H1 (cell line): ENCODE results near the gene MEX3C. TPM values are rescaled to one million over a fixed set of nuclear protein-coding genes. Genes with fewer than 3 reads are reported as not detected.

Experiments used
- CTCF ChIA-PET: fragments of 300-600 bp; sonication (Branson Sonifier 250); formaldehyde crosslinking; loops from one replicate; lab custom pipeline; 2021; ENCODE audit not compliant: partially characterized antibody; lab: Charles Lee
- POLR2A ChIA-PET: fragments of 300-600 bp; sonication (Branson Sonifier 250); formaldehyde crosslinking; loops from one replicate; lab custom pipeline; 2021; ENCODE audit warnings: inconsistent platforms; ENCODE audit not compliant: partially characterized antibody; lab: Charles Lee
- DNase-seq, 2 experiments: peaks; one replicate each; pipeline versions ENCODE4 v3.0.0 to v3.0.0-alpha.2; 2010 to 2022; ENCODE audit warnings: low spot score in 2 of 2, low read depth in 1 of 2, mixed read lengths in 1 of 2
- FAIRE-seq: peaks from 2 replicates; lab custom pipeline; 2011; peaks lifted over from hg19 to GRCh38; lab: Jason Lieb, UNC
- H2AFZ ChIP-seq: 2 replicates; pipeline ENCODE4 v1.8.1; 2012; ENCODE audit warnings: low read length, inconsistent platforms
- H2AK5ac ChIP-seq: 2 replicates; pipeline ENCODE4 v1.6.1; 2013; ENCODE audit warnings: low read depth, low read length
- H2BK120ac ChIP-seq: replicated peaks from 2 replicates; pipeline ENCODE3; 2013; ENCODE audit warnings: low read depth, low read length, inconsistent platforms
- H2BK12ac ChIP-seq: 2 replicates; pipeline ENCODE4 v1.6.1; 2013; ENCODE audit warnings: low read depth, low read length
- H2BK15ac ChIP-seq: 2 replicates; pipeline ENCODE4 v1.6.1; 2013; ENCODE audit warnings: low read length
- H2BK20ac ChIP-seq: 2 replicates; pipeline ENCODE4 v1.6.1; 2013; ENCODE audit warnings: low read length
- H2BK5ac ChIP-seq: 2 replicates; pipeline ENCODE4 v1.6.1; 2013; ENCODE audit warnings: low read depth, low read length
- H3K14ac ChIP-seq: 2 replicates; pipeline ENCODE4 v1.6.1; 2013; ENCODE audit warnings: inconsistent platforms; ENCODE audit not compliant: insufficient read length
- H3K18ac ChIP-seq: 2 replicates; pipeline ENCODE4 v1.6.1; 2013; ENCODE audit warnings: low read length; ENCODE audit errors: extremely low read depth
- H3K23ac ChIP-seq: 2 replicates; pipeline ENCODE4 v1.6.1; 2013; ENCODE audit warnings: inconsistent platforms; ENCODE audit not compliant: insufficient read length
- H3K23me2 ChIP-seq: 2 replicates; pipeline ENCODE4 v1.6.1; 2013; ENCODE audit warnings: low read depth, low read length
- H3K27ac ChIP-seq: 2 replicates; pipeline ENCODE4 v1.6.1; 2011; ENCODE audit warnings: low read depth, low read length, inconsistent platforms
- H3K27me3 ChIP-seq, 4 experiments: replicated peaks in 1 of 4; 1 replicate in 1 of 4; 2 replicates in 3 of 4; pipeline versions ENCODE4 v1.6.1 to v1.8.1; 2011 to 2013; ENCODE audit warnings: low read length in 3 of 4, mild to moderate bottlenecking in 3 of 4, inconsistent platforms in 2 of 4, mixed read lengths in 2 of 4, moderate library complexity in 1 of 4; ENCODE audit not compliant: control insufficient read depth in 3 of 4, insufficient read depth in 3 of 4; ENCODE audit errors: extremely low read depth in 1 of 4
- H3K36me3 ChIP-seq, 4 experiments: 2 replicates each; pipeline versions ENCODE4 v1.6.1 to v1.8.1; 2011 to 2013; ENCODE audit warnings: mild to moderate bottlenecking in 4 of 4, low read length in 3 of 4, moderate library complexity in 2 of 4, control low read depth in 1 of 4, inconsistent platforms in 1 of 4; ENCODE audit not compliant: insufficient read depth in 4 of 4, control insufficient read depth in 2 of 4
- H3K4ac ChIP-seq: replicated peaks from 2 replicates; pipeline ENCODE3; 2013; ENCODE audit warnings: low read length, low read depth, mixed read lengths, inconsistent platforms; ENCODE audit not compliant: insufficient read length
- H3K4me1 ChIP-seq, 4 experiments: replicated peaks in 1 of 4; 1 replicate in 1 of 4; 2 replicates in 3 of 4; pipeline versions ENCODE4 v1.6.1 to v1.8.1; 2011 to 2013; ENCODE audit warnings: low read length in 3 of 4, inconsistent platforms in 2 of 4, mixed read lengths in 1 of 4; ENCODE audit not compliant: insufficient read depth in 4 of 4, control insufficient read depth in 3 of 4
- H3K4me2 ChIP-seq, 2 experiments: 2 replicates each; pipeline versions ENCODE4 v1.6.1 to v1.8.1; 2011 to 2013; ENCODE audit warnings: low read depth in 2 of 2, low read length in 2 of 2, control low read depth in 1 of 2, inconsistent platforms in 1 of 2, mild to moderate bottlenecking in 1 of 2; ENCODE audit not compliant: insufficient read depth in 1 of 2
- H3K4me3 ChIP-seq, 4 experiments: fragments of 200-600, 300-600 bp in 1 of 4; sonication (generic), shearing (Covaris generic), sonication (Bioruptor Twin) in 1 of 4; 2 replicates each; pipeline versions ENCODE4 v1.5.1 to v1.8.1; 2011 to 2016; ENCODE audit warnings: low read length in 4 of 4, low read depth in 3 of 4, control low read depth in 2 of 4, inconsistent platforms in 2 of 4, mild to moderate bottlenecking in 2 of 4, mixed read lengths in 1 of 4, moderate library complexity in 1 of 4; ENCODE audit not compliant: insufficient read depth in 2 of 4; ENCODE audit errors: extremely low read depth in 1 of 4
- H3K56ac ChIP-seq: replicated peaks from 2 replicates; pipeline ENCODE3; 2013; ENCODE audit warnings: low read depth, mild to moderate bottlenecking, mixed read lengths, low read length, inconsistent platforms; ENCODE audit not compliant: insufficient read length
- H3K79me1 ChIP-seq: 2 replicates; pipeline ENCODE4 v1.6.1; 2013; ENCODE audit warnings: low read depth, low read length, control low read depth
- H3K79me2 ChIP-seq, 2 experiments: 2 replicates each; pipeline versions ENCODE4 v1.6.1 to v1.8.1; 2012 to 2013; ENCODE audit warnings: low read length in 2 of 2, mild to moderate bottlenecking in 2 of 2, inconsistent platforms in 1 of 2; ENCODE audit not compliant: insufficient read depth in 2 of 2, control insufficient read depth in 1 of 2
- H3K9ac ChIP-seq, 4 experiments: replicated peaks in 1 of 4; 1 replicate in 1 of 4; 2 replicates in 3 of 4; pipeline versions ENCODE4 v1.6.1 to v1.8.1; 2011 to 2013; ENCODE audit warnings: low read depth in 3 of 4, low read length in 3 of 4, control low read depth in 2 of 4, mild to moderate bottlenecking in 2 of 4, moderate library complexity in 2 of 4, inconsistent platforms in 1 of 4; ENCODE audit errors: extremely low read depth in 1 of 4
- H3K9me3 ChIP-seq, 2 experiments: 2 replicates each; pipeline versions ENCODE4 v1.6.1 to v1.8.1; 2012 to 2013; ENCODE audit warnings: mild to moderate bottlenecking in 2 of 2, moderate library complexity in 2 of 2, control low read depth in 1 of 2, inconsistent platforms in 1 of 2, low read depth in 1 of 2, low read length in 1 of 2, mixed read lengths in 1 of 2; ENCODE audit not compliant: insufficient read depth in 2 of 2
- H4K20me1 ChIP-seq, 2 experiments: replicated peaks in 1 of 2; 2 replicates each; pipeline versions ENCODE3 to v1.8.1; 2011 to 2013; ENCODE audit warnings: inconsistent platforms in 2 of 2, low read length in 2 of 2, mild to moderate bottlenecking in 1 of 2; ENCODE audit not compliant: insufficient read depth in 2 of 2, control insufficient read depth in 1 of 2
- H4K5ac ChIP-seq: 2 replicates; pipeline ENCODE4 v1.6.1; 2013; ENCODE audit warnings: low read length, low read depth, mixed read lengths, inconsistent platforms; ENCODE audit not compliant: insufficient read length
- H4K8ac ChIP-seq: 2 replicates; pipeline ENCODE4 v1.8.0; 2013; ENCODE audit warnings: mild to moderate bottlenecking, moderate library complexity, low read length, inconsistent platforms; ENCODE audit not compliant: insufficient read depth; ENCODE audit errors: extremely low read depth
- H4K91ac ChIP-seq: replicated peaks from 2 replicates; pipeline ENCODE3; 2013; ENCODE audit warnings: low read length, mixed read lengths, inconsistent platforms; ENCODE audit not compliant: insufficient read length
- CTBP2 ChIP-seq: IDR thresholded peaks from 2 replicates; pipeline ENCODE4 v1.7.0; 2011; ENCODE audit warnings: borderline replicate concordance, mild to moderate bottlenecking, moderate library complexity, mixed read lengths, low read length; ENCODE audit not compliant: insufficient read depth, insufficient read length
- KDM1A ChIP-seq: fragments of 200-600, 300-600 bp; sonication (generic); IDR thresholded peaks from 2 replicates; pipeline ENCODE4 v1.7.1; 2016; ENCODE audit warnings: mild to moderate bottlenecking, low read length, borderline replicate concordance
- RFX5 ChIP-seq: IDR thresholded peaks from 2 replicates; pipeline ENCODE4 v1.6.1; 2011; ENCODE audit warnings: low read depth, low read length, improper control_type of control experiment, borderline replicate concordance
- WGBS, 2 experiments: shearing (Covaris generic) in 1 of 2; methylation state at CpG; one replicate each; pipeline versions ENCODE4 v1.1.6 to v1.1.7; 2013 to 2015; ENCODE audit warnings: low lambda C conversion rate in 2 of 2, mixed read lengths in 2 of 2, inconsistent platforms in 1 of 2, low coverage in 1 of 2, missing lambda C conversion rate in 1 of 2; ENCODE audit not compliant: insufficient replicate concordance in 2 of 2, insufficient coverage in 1 of 2, insufficient read length in 1 of 2; ENCODE audit errors: extremely low coverage in 1 of 2, missing lambda C conversion rate in 1 of 2; 5-methylcytosine and 5-hydroxymethylcytosine counted together
- long read RNA-seq, 2 experiments: library from RNA in 1 of 2; library from capped mRNA in 1 of 2; stranded (forward); transcript quantifications; one replicate each; pipeline ENCODE4 v2.0.0, GENCODE V29; 2021; ENCODE audit warnings: inconsistent platforms in 1 of 2
- polyA minus RNA-seq, 3 experiments: library from RNA; depleted of rRNA, polyadenylated mRNA; stranded (reverse); fragments of >200 nt; gene quantifications; 1 replicate in 2 of 3; 2 replicates in 1 of 3; pipeline ENCODE4 v1.2.3, GENCODE V29; 2011
- polyA plus RNA-seq, 7 experiments: library from polyadenylated mRNA; depleted of rRNA in 3 of 7; stranded (reverse) in 5 of 7; unstranded in 2 of 7; fragments of >200 nt in 5 of 7; fragments of 200-250 nt in 2 of 7; gene quantifications; 1 replicate in 5 of 7; 2 replicates in 1 of 7; 4 replicates in 1 of 7; pipeline versions ENCODE4 v1.2.1 to v1.2.3, GENCODE V29; 2011 to 2013; ENCODE audit warnings: missing spikeins in 2 of 7, mixed read lengths in 2 of 7
- total RNA-seq: library from RNA; stranded (reverse); fragmentation: NEBNext Ultra II Directional; extraction: Animal tissue kit (Norgen Biotek cat#: 25700); gene quantifications from 2 replicates; pipeline ENCODE4 v1.2.1, GENCODE V29; 2021
- TF ChIP-seq, protein P1 (sequence below), 3 experiments: IDR thresholded peaks; 1 replicate in 2 of 3; 2 replicates in 1 of 3; pipeline versions ENCODE4 v1.5.1 to v1.6.1; 2011; ENCODE audit warnings: low read length in 3 of 3, mild to moderate bottlenecking in 3 of 3, inconsistent platforms in 2 of 3, low read depth in 1 of 3, moderate library complexity in 1 of 3; ENCODE audit not compliant: insufficient read depth in 1 of 3; ENCODE audit errors: control extremely low read depth in 1 of 3

MEX3C gene
- total RNA-seq (102 and 103 TPM in 2 replicates), polyA plus RNA-seq (2011; rRNA removed) (29.6 and 48.2 TPM in 2 replicates), polyA minus RNA-seq (2011; rRNA and poly(A)+ RNA removed) (117 and 118 TPM in 2 replicates)
- polyA plus RNA-seq (2011; cell fraction: cytosol; rRNA removed), result 41.2 TPM
- polyA plus RNA-seq (2011; cell fraction: nucleus; rRNA removed), result 35.2 TPM
- 58.7 to 93.5 TPM (median 74.0 TPM) in 4 replicates for polyA plus RNA-seq (2012, experiment 1 of 2)
- 16.6 TPM for polyA plus RNA-seq (2012, experiment 2 of 2)
- polyA plus RNA-seq (2013, experiment 1 of 2), result 58.2 TPM
- 66.2 TPM for polyA plus RNA-seq (2013, experiment 2 of 2)
- polyA minus RNA-seq (2011; cell fraction: cytosol; rRNA and poly(A)+ RNA removed), result 44.5 TPM
- polyA minus RNA-seq (2011; cell fraction: nucleus; rRNA and poly(A)+ RNA removed), result 91.9 TPM
- long read RNA-seq, experiment 1, transcript MEX3C-201 (2 exons, 3,781 nt), result major isoform, 34 of 93 reads
- long read RNA-seq, experiment 1, partial matches to known transcripts, result 51 of 93 reads
- long read RNA-seq, experiment 1, other reads (novel, unspliced or antisense), result 7 of 93 reads
- long read RNA-seq, experiment 2, partial matches to known transcripts, result 0 of 5 reads
- long read RNA-seq, experiment 2, other reads (novel, unspliced or antisense), result 5 of 5 reads

DNA sequence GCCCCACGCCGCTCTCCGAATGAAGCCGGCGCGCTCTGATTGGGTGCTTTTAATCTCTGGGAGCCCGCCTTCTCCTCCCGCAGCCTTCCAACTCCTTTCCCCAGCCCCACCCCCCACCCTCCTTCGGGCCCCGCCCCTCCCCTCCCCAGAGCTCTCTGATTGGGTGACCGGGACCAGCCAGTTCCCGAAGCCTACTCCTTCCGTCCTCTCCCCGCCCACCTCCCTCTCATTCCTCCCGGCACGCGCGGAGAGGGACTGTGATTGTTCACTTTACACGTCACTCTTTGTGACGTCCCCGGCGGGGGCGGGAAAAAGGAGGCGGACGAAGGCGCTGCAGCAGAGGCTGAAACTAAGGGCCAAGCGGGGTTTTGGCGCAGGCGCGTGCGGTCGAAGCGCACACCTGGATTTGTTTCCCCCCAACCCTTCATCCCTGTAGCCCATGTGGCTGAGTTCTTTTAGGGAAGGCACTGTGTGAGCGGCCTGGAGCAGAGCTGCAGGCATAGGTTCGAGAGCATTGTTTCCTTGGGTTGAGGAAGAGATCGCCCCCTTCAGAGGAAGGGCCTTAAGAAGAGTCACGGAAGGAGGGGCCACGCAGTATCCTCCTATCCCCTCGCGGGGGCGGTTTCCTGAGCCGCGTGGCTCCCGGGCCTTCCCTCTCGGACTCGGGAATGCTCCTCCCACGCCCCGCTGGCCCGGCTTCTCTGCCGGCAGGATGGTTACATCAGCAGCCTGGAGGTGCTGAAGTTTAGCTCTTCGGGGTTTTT lies at the start of gene MEX3C:
TSS of gene MEX3C (minus strand) at position 21 of the 764 bp plus-strand sequence. CDS start 361 bp downstream, outside the sequence.
- H3K4me3 ChIP-seq, result peak within 1 kb of the TSS; percentile 97 to 100 (median 99)
- peak within 1 kb of the TSS; percentile 91 for H2BK5ac ChIP-seq
- peak within 1 kb of the TSS; percentile 52 for H3K18ac ChIP-seq
- H4K20me1 ChIP-seq, result peaks cover 7 to 15% of the 10 kb centered on the region in 2 experiments
- no peaks in the 10 kb centered on the region; the same call in 1 of the 2 replicates for H3K79me1 ChIP-seq
- FAIRE-seq, result peak; percentile 55
- H3K23me2 ChIP-seq, result peaks cover 2% of the 10 kb centered on the region
- H4K5ac ChIP-seq, result peak within 1 kb of the TSS; percentile 98
- H3K9me3 ChIP-seq, result no peaks in the 10 kb centered on the region
- H2BK15ac ChIP-seq, result peak within 1 kb of the TSS; percentile 10; the same call in 1 of the 2 replicates
- no peaks in the 10 kb centered on the region for H3K27me3 ChIP-seq
- no peak within 1 kb of the TSS for H2BK20ac ChIP-seq
- WGBS, 2 experiments, result 1% methylated on average over 38 of the region's 51 CpGs; no CpG with 5 or more reads in 1 of the 2 experiments
- H3K4me2 ChIP-seq, result peak within 1 kb of the TSS; percentile 80 to 94
- H3K56ac ChIP-seq, result peak within 1 kb of the TSS; percentile 34
- H3K36me3 ChIP-seq, result peaks cover 0 to 5% (median 0%) of the 10 kb centered on the region in 4 experiments; a peak in 1 of 8 replicates
- peak within 1 kb of the TSS; percentile 98 for H4K8ac ChIP-seq
- no peak within 1 kb of the TSS for H3K14ac ChIP-seq
- no peak within 1 kb of the TSS for H2BK120ac ChIP-seq
- peaks cover 0 to 3% (median 1%) of the 10 kb centered on the region in 4 experiments; a peak in 3 of 7 replicates for H3K4me1 ChIP-seq
- H2AFZ ChIP-seq, result no peak within 1 kb of the TSS
- H2AK5ac ChIP-seq, result no peak within 1 kb of the TSS
- ChIA-PET CTCF (interaction anchor here (0.6 to 3.5 kb wide), 12 partner anchors 14 to 189 kb away, joined by 3 to 15 read pairs (median 4); no protein-coding TSS in a partner anchor), POLR2A (interaction anchor here (0.7 to 8.0 kb wide), 18 partner anchors 9 to 400 kb away, joined by 3 to 128 read pairs (median 4); no protein-coding TSS in a partner anchor)
- no peak within 1 kb of the TSS for H2BK12ac ChIP-seq
- peak within 1 kb of the TSS; percentile 94 for H3K4ac ChIP-seq
- DNase-seq, result peak; percentile 98 to 99
- H3K79me2 ChIP-seq, result peaks cover 33 to 41% of the 10 kb centered on the region in 2 experiments
- H3K27ac ChIP-seq, result peak within 1 kb of the TSS; percentile 92; the same call in 1 of the 2 replicates
- H3K23ac ChIP-seq, result no peak within 1 kb of the TSS
- peak within 1 kb of the TSS; percentile 92 for H4K91ac ChIP-seq
- peak within 1 kb of the TSS; percentile 88 to 99 (median 89) for H3K9ac ChIP-seq
- peak; percentile 17; the same call in 1 of the 2 replicates for TF ChIP-seq KDM1A
- TF ChIP-seq, protein P1, sequence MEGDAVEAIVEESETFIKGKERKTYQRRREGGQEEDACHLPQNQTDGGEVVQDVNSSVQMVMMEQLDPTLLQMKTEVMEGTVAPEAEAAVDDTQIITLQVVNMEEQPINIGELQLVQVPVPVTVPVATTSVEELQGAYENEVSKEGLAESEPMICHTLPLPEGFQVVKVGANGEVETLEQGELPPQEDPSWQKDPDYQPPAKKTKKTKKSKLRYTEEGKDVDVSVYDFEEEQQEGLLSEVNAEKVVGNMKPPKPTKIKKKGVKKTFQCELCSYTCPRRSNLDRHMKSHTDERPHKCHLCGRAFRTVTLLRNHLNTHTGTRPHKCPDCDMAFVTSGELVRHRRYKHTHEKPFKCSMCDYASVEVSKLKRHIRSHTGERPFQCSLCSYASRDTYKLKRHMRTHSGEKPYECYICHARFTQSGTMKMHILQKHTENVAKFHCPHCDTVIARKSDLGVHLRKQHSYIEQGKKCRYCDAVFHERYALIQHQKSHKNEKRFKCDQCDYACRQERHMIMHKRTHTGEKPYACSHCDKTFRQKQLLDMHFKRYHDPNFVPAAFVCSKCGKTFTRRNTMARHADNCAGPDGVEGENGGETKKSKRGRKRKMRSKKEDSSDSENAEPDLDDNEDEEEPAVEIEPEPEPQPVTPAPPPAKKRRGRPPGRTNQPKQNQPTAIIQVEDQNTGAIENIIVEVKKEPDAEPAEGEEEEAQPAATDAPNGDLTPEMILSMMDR (IDR thresholded peaks at IDR 0.05; ENCODE audit: control extremely low read depth in 1 of 3, insufficient read depth in 1 of 3, low read depth in 1 of 3, low read length in 3 of 3), result peak; percentile 0 to 36 (median 24); a peak in 2 of 4 replicates
- no peak for TF ChIP-seq CTBP2
- no peak for TF ChIP-seq RFX5
